Natural killer cell treated with Interleukin-12 subunit alpha and Interleukin-12 subunit beta and Interleukin-15 and Interleukin-18, amount 100 ng/mL, for 72 hours (primary cell): ENCODE data around the gene TSPAN18. TPM values are rescaled to one million over a fixed set of nuclear protein-coding genes. Genes with fewer than 3 reads are reported as not detected.

Source experiments
- ATAC-seq, 2 donors: fragments of 150-1000 bp; cut with Tn5 transposase in 1 of 2; sonication (Bioruptor Pico), chemical (Tn5 transposase) in 1 of 2; 2 replicates each; pipeline ENCODE4 v1.10.0; 2021
- DNase-seq: peaks from one replicate; pipeline ENCODE4 v3.0.0; 2022; ENCODE audit warnings: low spot score
- H3K27ac Mint-ChIP-seq, 2 donors: 1 replicate in 1 of 2; 2 replicates in 1 of 2; pipeline ENCODE4 v1.8.0; 2022; ENCODE audit warnings: mixed read lengths in 2 of 2, mild to moderate bottlenecking in 1 of 2, moderate library complexity in 1 of 2
- H3K27me3 Mint-ChIP-seq, 2 donors: 1 replicate in 1 of 2; 2 replicates in 1 of 2; pipeline ENCODE4 v1.8.0; 2022; ENCODE audit warnings: mixed read lengths in 2 of 2
- H3K36me3 Mint-ChIP-seq: one replicate; pipeline ENCODE4 v1.8.0; 2022; ENCODE audit warnings: mixed read lengths
- H3K4me1 Mint-ChIP-seq, 2 donors: 1 replicate in 1 of 2; 2 replicates in 1 of 2; pipeline ENCODE4 v1.8.0; 2022; ENCODE audit warnings: low read depth in 2 of 2, mixed read lengths in 2 of 2, mild to moderate bottlenecking in 1 of 2
- H3K4me3 Mint-ChIP-seq: one replicate; pipeline ENCODE4 v1.8.0; 2022; ENCODE audit warnings: mixed read lengths
- H3K9me3 Mint-ChIP-seq: 2 replicates; pipeline ENCODE4 v1.8.0; 2022; ENCODE audit warnings: mixed read lengths
- total RNA-seq, 2 donors: library from RNA; stranded (reverse); gene quantifications; one replicate each; pipeline ENCODE4 v1.2.3, GENCODE V29; 2022

The TSPAN18 gene
- total RNA-seq, 2 donors from 2014 or later = 0.26 to 0.64 TPM

- ATAC-seq = peak; percentile 2 to 50
- DNase-seq = no peak
- no peaks in the 10 kb centered on the region for H3K36me3 Mint-ChIP-seq
- H3K4me3 Mint-ChIP-seq = peak overlapping the region; percentile 48
- H3K27ac Mint-ChIP-seq = no peak overlapping the region
- no peaks in the 10 kb centered on the region for H3K27me3 Mint-ChIP-seq
- no peaks in the 10 kb centered on the region for H3K9me3 Mint-ChIP-seq
- H3K4me1 Mint-ChIP-seq = peaks cover 27 to 28% of the 10 kb centered on the region in 2 donors
Measured at GRCh38 chr11:44974402-44975000, 247.7 kb downstream of the TSPAN18 start.

GRCh38 chr11:44976576-44976975 lies 249.8 kb downstream of the TSPAN18 start:
- H3K4me3 Mint-ChIP-seq = no peak overlapping the region

GRCh38 chr11:44977493-44977984 lies 250.8 kb downstream of the TSPAN18 start:
- Mint-ChIP-seq H3K4me3 (no peak overlapping the region), H3K36me3 (no peaks in the 10 kb centered on the region), H3K27me3 (no peaks in the 10 kb centered on the region), H3K4me1 (peaks cover 33 to 49% of the 10 kb centered on the region in 2 donors), H3K9me3 (no peaks in the 10 kb centered on the region), H3K27ac (no peak overlapping the region)
- DNase-seq (no peak), ATAC-seq (no peak)

More at GRCh38 chr11:44976576-44976975, 249.8 kb downstream of the TSPAN18 start:
- no peaks in the 10 kb centered on the region for H3K27me3 Mint-ChIP-seq
- no peak for ATAC-seq
- H3K36me3 Mint-ChIP-seq = no peaks in the 10 kb centered on the region
- H3K27ac Mint-ChIP-seq = no peak overlapping the region
- DNase-seq = no peak
- H3K4me1 Mint-ChIP-seq = peaks cover 33 to 43% of the 10 kb centered on the region in 2 donors
- H3K9me3 Mint-ChIP-seq = no peaks in the 10 kb centered on the region

- no peak for ATAC-seq
- no peaks in the 10 kb centered on the region for H3K9me3 Mint-ChIP-seq
- no peak overlapping the region for H3K27ac Mint-ChIP-seq
- no peak for DNase-seq
- H3K4me1 Mint-ChIP-seq = peaks cover 35 to 51% of the 10 kb centered on the region in 2 donors
- H3K36me3 Mint-ChIP-seq = no peaks in the 10 kb centered on the region
- no peak overlapping the region for H3K4me3 Mint-ChIP-seq
- H3K27me3 Mint-ChIP-seq = no peaks in the 10 kb centered on the region
Measured at GRCh38 chr11:44978274-44978960, 251.7 kb downstream of the TSPAN18 start.

- peak overlapping the region; percentile 28 for H3K4me3 Mint-ChIP-seq
- H3K27me3 Mint-ChIP-seq = no peaks in the 10 kb centered on the region
- H3K36me3 Mint-ChIP-seq = no peaks in the 10 kb centered on the region
- ATAC-seq = no peak
- peaks cover 35 to 51% of the 10 kb centered on the region in 2 donors for H3K4me1 Mint-ChIP-seq
- H3K27ac Mint-ChIP-seq = no peak overlapping the region
- DNase-seq = no peak
- no peaks in the 10 kb centered on the region for H3K9me3 Mint-ChIP-seq
Measured at GRCh38 chr11:44978961-44979331, 252.2 kb downstream of the TSPAN18 start.

GRCh38 chr11:44979543-44980399 lies 253.0 kb downstream of the TSPAN18 start:
- Mint-ChIP-seq H3K27me3 (no peaks in the 10 kb centered on the region), H3K36me3 (no peaks in the 10 kb centered on the region), H3K27ac (no peak overlapping the region), H3K9me3 (no peaks in the 10 kb centered on the region), H3K4me1 (peaks cover 30 to 44% of the 10 kb centered on the region in 2 donors), H3K4me3 (peak overlapping the region; percentile 30)
- ATAC-seq (no peak), DNase-seq (no peak)

GRCh38 chr11:44980533-44981427 lies 254.0 kb downstream of the TSPAN18 start:
- DNase-seq = peak; percentile 54
- H3K4me1 Mint-ChIP-seq = peaks cover 26 to 39% of the 10 kb centered on the region in 2 donors
- H3K36me3 Mint-ChIP-seq = no peaks in the 10 kb centered on the region
- no peak overlapping the region for H3K27ac Mint-ChIP-seq
- H3K4me3 Mint-ChIP-seq = peak overlapping the region; percentile 30
- peak in 1 of 2 donors; percentile 32 for ATAC-seq
- no peaks in the 10 kb centered on the region for H3K27me3 Mint-ChIP-seq
- no peaks in the 10 kb centered on the region for H3K9me3 Mint-ChIP-seq

Other genes starting within 250 kb of the TSPAN18 start
- gene CD82, start 161.3 kb upstream of the TSPAN18 start, total RNA-seq = 100 to 1,000 TPM in 1 of 2 donors, 10 to 100 TPM in 1; 39.3 to 158 TPM
- gene TP53I11, start 223.9 kb downstream of the TSPAN18 start, total RNA-seq = 10 to 100 TPM in 1 of 2 donors, 1 to 10 TPM in 1; 3.2 to 12.2 TPM